Stimulated activated naive CD8-positive, alpha-beta T cell treated with anti-CD3 and anti-CD28 coated beads, Interleukin-15, Interleukin-2, amounts not matched to agents 100 ng/mL and 50 ng/mL, for 24 hours (primary cell): ENCODE results near the gene UTP18.

Experiments
- H3K27ac Mint-ChIP-seq: one replicate; pipeline ENCODE4 v1.8.0; 2021; ENCODE audit warnings: mild to moderate bottlenecking, mixed read lengths
- H3K27me3 Mint-ChIP-seq: one replicate; pipeline ENCODE4 v1.8.0; 2021; ENCODE audit warnings: mixed read lengths
- H3K36me3 Mint-ChIP-seq: one replicate; pipeline ENCODE4 v1.8.0; 2021; ENCODE audit warnings: low read depth, mixed read lengths
- H3K4me1 Mint-ChIP-seq: one replicate; pipeline ENCODE4 v1.8.0; 2021; ENCODE audit warnings: low read depth, mixed read lengths
- H3K4me3 Mint-ChIP-seq: one replicate; pipeline ENCODE4 v1.8.0; 2021; ENCODE audit warnings: mild to moderate bottlenecking, mixed read lengths
- H3K9me3 Mint-ChIP-seq: one replicate; pipeline ENCODE4 v1.8.0; 2021; ENCODE audit warnings: mixed read lengths

Gene UTP18

GRCh38 chr17:51335883-51336822, 75.8 kb downstream of the UTP18 start:
- Mint-ChIP-seq H3K27ac (no peak overlapping the region), H3K36me3 (no peaks in the 10 kb centered on the region), H3K4me3 (no peak overlapping the region)

GRCh38 chr17:51341457-51341856, 81.1 kb downstream of the UTP18 start:
- Mint-ChIP-seq H3K9me3 (no peaks in the 10 kb centered on the region), H3K27me3 (no peaks in the 10 kb centered on the region), H3K36me3 (no peaks in the 10 kb centered on the region), H3K27ac (no peak overlapping the region), H3K4me1 (no peaks in the 10 kb centered on the region), H3K4me3 (no peak overlapping the region)

More at GRCh38 chr17:51335883-51336822, 75.8 kb downstream of the UTP18 start:
- H3K9me3 Mint-ChIP-seq, result no peaks in the 10 kb centered on the region
- peaks cover 4% of the 10 kb centered on the region for H3K27me3 Mint-ChIP-seq
- H3K4me1 Mint-ChIP-seq, result no peaks in the 10 kb centered on the region

- H3K4me3 Mint-ChIP-seq, result no peak overlapping the region
- H3K4me1 Mint-ChIP-seq, result no peaks in the 10 kb centered on the region
- no peaks in the 10 kb centered on the region for H3K36me3 Mint-ChIP-seq
- no peaks in the 10 kb centered on the region for H3K27me3 Mint-ChIP-seq
- H3K9me3 Mint-ChIP-seq, result no peaks in the 10 kb centered on the region
- H3K27ac Mint-ChIP-seq, result no peak overlapping the region
Observed at GRCh38 chr17:51342257-51342656, 81.9 kb downstream of the UTP18 start.

- Mint-ChIP-seq H3K36me3 (no peaks in the 10 kb centered on the region), H3K9me3 (no peaks in the 10 kb centered on the region), H3K27me3 (no peaks in the 10 kb centered on the region), H3K4me3 (no peak overlapping the region), H3K4me1 (no peaks in the 10 kb centered on the region), H3K27ac (no peak overlapping the region)
Observed at GRCh38 chr17:51344532-51344931, 84.2 kb downstream of the UTP18 start.

GRCh38 chr17:51346218-51346982, 86.1 kb downstream of the UTP18 start:
- Mint-ChIP-seq H3K4me1 (no peaks in the 10 kb centered on the region), H3K9me3 (no peaks in the 10 kb centered on the region), H3K27me3 (peaks cover 11% of the 10 kb centered on the region), H3K36me3 (no peaks in the 10 kb centered on the region), H3K27ac (no peak overlapping the region), H3K4me3 (no peak overlapping the region)
